ENCODE data around the gene ZYX. TPM values are rescaled to one million over a fixed set of nuclear protein-coding genes. Genes with fewer than 3 reads are reported as not detected.

ZYX gene
- total and polyA plus RNA-seq, 9 of the 15 experiments (the other 6 are each of a cell fraction or from before 2014, with no cell fraction given): 1.8 to 130 (median 15.7) TPM

DNA sequence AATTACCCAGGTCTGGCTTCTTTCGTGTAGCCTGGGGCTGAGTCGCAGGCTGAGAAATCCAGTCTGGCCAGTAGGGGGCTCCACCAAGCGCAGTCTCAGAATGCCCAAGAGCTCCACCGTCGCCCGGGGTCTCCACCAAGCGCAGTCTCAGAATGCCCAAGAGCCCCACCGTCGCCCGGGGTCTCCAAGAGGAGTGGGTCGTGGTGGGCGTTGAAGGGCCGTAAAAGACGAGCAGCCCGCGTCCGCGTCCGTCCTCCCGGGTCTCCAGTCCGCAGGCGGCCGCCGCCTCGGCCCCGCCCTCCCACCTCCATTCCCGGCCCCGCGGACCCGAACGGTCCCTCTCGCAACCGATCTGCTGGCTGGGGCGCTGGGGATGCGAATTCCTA lies 892 bp upstream of the ZYX start (continued):
- TF ChIP-seq ZNF592 (IDR thresholded peaks at IDR 0.05) (peak; percentile 67; the same call in 1 of the 2 replicates), JUN (IDR thresholded peaks at IDR 0.05; ENCODE audit: borderline replicate concordance, low read depth, low read length) (peak; percentile 8; the same call in 1 of the 2 replicates), JUN (CRISPR knock-in tag; IDR thresholded peaks at IDR 0.05; ENCODE audit: borderline replicate concordance) (no peak), YY1 (IDR thresholded peaks at IDR 0.05; ENCODE audit: borderline replicate concordance in 1 of 3, control insufficient read depth in 1 of 3, extremely low read depth in 1 of 3, insufficient read depth in 3 of 3, insufficient read length in 1 of 3, insufficient replicate concordance in 2 of 3, low read depth in 1 of 3, low read length in 2 of 3) (peak in 1 of 3 experiments; percentile 61), NR2C2 (CRISPR knock-in tag; IDR thresholded peaks at IDR 0.05) (no peak), NR2C2 (tag; IDR thresholded peaks at IDR 0.05) (no peak), AFF4 (CRISPR knock-in tag; IDR thresholded peaks at IDR 0.05) (0 out of 2 replicates have a peak, but pooled peaks have one; percentile 62), THAP7 (CRISPR knock-in tag; IDR thresholded peaks at IDR 0.05) (no peak)

Data from K562 (cell line).